WTC11 (cell line): ENCODE results near the gene POMC. TPM values are rescaled to one million over a fixed set of nuclear protein-coding genes. Genes with fewer than 3 reads are reported as not detected.

Source experiments
- ATAC-seq: fragments of 200-7000 bp; cut with Tn5 transposase; 2 replicates; pipeline ENCODE4 v1.10.0; 2021; ENCODE audit warnings: mild to moderate bottlenecking, moderate library complexity
- CTCF ChIA-PET: fragments of 300-600 bp; sonication (Branson Sonifier 250); formaldehyde crosslinking; loops from one replicate; lab custom pipeline; 2021; ENCODE audit warnings: antibody characterized with exemption; lab: Charles Lee
- POLR2A ChIA-PET: fragments of 350-600 bp; sonication (Branson Sonifier 250); formaldehyde crosslinking; loops from one replicate; lab custom pipeline; 2021; ENCODE audit warnings: antibody characterized with exemption; lab: Charles Lee
- DNase-seq: peaks from one replicate; pipeline ENCODE4 v3.0.0; 2021; ENCODE audit warnings: low spot score
- H3K27ac Mint-ChIP-seq: 2 replicates; pipeline ENCODE4 v1.8.0; 2021; ENCODE audit warnings: mixed read lengths
- H3K27me3 Mint-ChIP-seq: 2 replicates; pipeline ENCODE4 v1.8.0; 2021; ENCODE audit warnings: low read depth, mild to moderate bottlenecking, moderate library complexity, mixed read lengths
- H3K36me3 Mint-ChIP-seq: 2 replicates; pipeline ENCODE4 v1.8.0; 2021; ENCODE audit warnings: mixed read lengths
- H3K4me1 Mint-ChIP-seq: 2 replicates; pipeline ENCODE4 v1.8.0; 2022; ENCODE audit warnings: mixed read lengths
- H3K4me3 Mint-ChIP-seq: 2 replicates; pipeline ENCODE4 v1.8.0; 2021; ENCODE audit warnings: mild to moderate bottlenecking, moderate library complexity, mixed read lengths
- H3K9me3 Mint-ChIP-seq: 2 replicates; pipeline ENCODE4 v1.8.0; 2021; ENCODE audit warnings: mixed read lengths
- ATF2 ChIP-seq: sonication (generic); formaldehyde crosslinking; IDR thresholded peaks from 2 replicates; pipeline ENCODE4 v1.8.1; 2022; ENCODE audit warnings: low read depth, missing genetic modification reagents, borderline replicate concordance
- ATF3 ChIP-seq: sonication (generic); formaldehyde crosslinking; conservative IDR thresholded peaks from 2 replicates; pipeline ENCODE4 v1.8.1; 2022; ENCODE audit warnings: mild to moderate bottlenecking, missing genetic modification reagents
- CBFB ChIP-seq: sonication (generic); formaldehyde crosslinking; IDR thresholded peaks from 2 replicates; pipeline ENCODE4 v1.8.1; 2022; ENCODE audit warnings: mild to moderate bottlenecking, low read depth, missing genetic modification reagents
- ELF4 ChIP-seq: sonication (generic); formaldehyde crosslinking; IDR thresholded peaks from 2 replicates; pipeline ENCODE4 v1.8.1; 2022; ENCODE audit warnings: low read depth, mild to moderate bottlenecking, moderate library complexity, missing genetic modification reagents
- ERG ChIP-seq: fragments of 250-450 bp; sonication (Bioruptor Pico); IDR thresholded peaks from 2 replicates; pipeline ENCODE4 v1.8.0; 2021; ENCODE audit warnings: mild to moderate bottlenecking
- HMGA2 ChIP-seq: fragments of 250-450 bp; sonication (Bioruptor Pico); IDR thresholded peaks from 2 replicates; pipeline ENCODE4 v1.4.0; 2021; ENCODE audit warnings: mild to moderate bottlenecking, moderate library complexity
- MYBL2 ChIP-seq: sonication (generic); formaldehyde crosslinking; IDR thresholded peaks from 2 replicates; pipeline ENCODE4 v1.8.1; 2023; ENCODE audit warnings: mild to moderate bottlenecking, moderate library complexity, missing genetic modification reagents
- NFATC4 ChIP-seq: fragments of 250-450 bp; sonication (Bioruptor Pico); IDR thresholded peaks from 2 replicates; pipeline ENCODE4 v1.9.0; 2021; ENCODE audit warnings: mild to moderate bottlenecking
- RORB ChIP-seq: fragments of 250-450 bp; sonication (Bioruptor Pico); IDR thresholded peaks from 2 replicates; pipeline ENCODE4 v1.9.0; 2021; ENCODE audit warnings: mild to moderate bottlenecking
- SMAD4 ChIP-seq: sonication (generic); formaldehyde crosslinking; IDR thresholded peaks from 2 replicates; pipeline ENCODE4 v1.8.0; 2022; ENCODE audit warnings: mild to moderate bottlenecking, missing genetic modification reagents
- TEAD1 ChIP-seq: sonication (generic); formaldehyde crosslinking; IDR thresholded peaks from 2 replicates; pipeline ENCODE4 v1.8.0; 2022; ENCODE audit warnings: mild to moderate bottlenecking, missing genetic modification reagents
- ZNF232 ChIP-seq: sonication (generic); formaldehyde crosslinking; IDR thresholded peaks from 2 replicates; pipeline ENCODE4 v1.8.0; 2022; ENCODE audit warnings: mild to moderate bottlenecking, missing genetic modification reagents
- ZNF416 ChIP-seq: fragments of 250-450 bp; sonication (Bioruptor Pico); IDR thresholded peaks from 2 replicates; pipeline ENCODE4 v1.9.0; 2021; ENCODE audit warnings: mild to moderate bottlenecking, inconsistent platforms
- total RNA-seq: library from RNA; stranded (reverse); gene quantifications from 3 replicates; pipeline ENCODE4 v1.2.3, GENCODE V29; 2021
- TF ChIP-seq, protein P1 (sequence below): sonication (generic); formaldehyde crosslinking; IDR thresholded peaks from 2 replicates; pipeline ENCODE4 v1.8.0; 2023; ENCODE audit warnings: mild to moderate bottlenecking, missing genetic modification reagents

POMC gene
- total RNA-seq, 1 experiment from 2014 or later = 3.2 TPM

GRCh38 chr2:25194576-25195122 lies 26.3 kb upstream of the POMC start:
- ATAC-seq = no peak
- TF ChIP-seq ERG (CRISPR knock-in tag) (no peak), HMGA2 (CRISPR knock-in tag) (no peak)

GRCh38 chr2:25190536-25190935 lies 22.2 kb upstream of the POMC start:
- POLR2A ChIA-PET = no interaction called here
- H3K4me3 Mint-ChIP-seq = no peak overlapping the region
- no peak overlapping the region for H3K27ac Mint-ChIP-seq
- ATAC-seq (no peak), DNase-seq (no peak)
- no peaks in the 10 kb centered on the region for H3K9me3 Mint-ChIP-seq
- H3K36me3 Mint-ChIP-seq = no peaks in the 10 kb centered on the region
- CTCF ChIA-PET = no interaction called here
- no peaks in the 10 kb centered on the region; the same call in 1 of the 2 replicates for H3K27me3 Mint-ChIP-seq
- TF ChIP-seq ELF4 (CRISPR knock-in tag) = no peak
- no peak for TF ChIP-seq TEAD1 (CRISPR knock-in tag)
- TF ChIP-seq ATF2 = no peak
- H3K4me1 Mint-ChIP-seq = peaks cover 7% of the 10 kb centered on the region

More at GRCh38 chr2:25194576-25195122, 26.3 kb upstream of the POMC start:
- Mint-ChIP-seq H3K36me3 (no peaks in the 10 kb centered on the region), H3K4me1 (peaks cover 12% of the 10 kb centered on the region), H3K27me3 (no peaks in the 10 kb centered on the region; the same call in 1 of the 2 replicates), H3K9me3 (no peaks in the 10 kb centered on the region), H3K4me3 (no peak overlapping the region), H3K27ac (no peak overlapping the region)
- CTCF ChIA-PET = interaction anchor here (1.3 to 3.6 kb wide), 5 partner anchors 29 to 219 kb away, joined by 6 to 22 read pairs (median 11); no protein-coding TSS in a partner anchor
- no peak for DNase-seq
- POLR2A ChIA-PET = no interaction called here

DNA sequence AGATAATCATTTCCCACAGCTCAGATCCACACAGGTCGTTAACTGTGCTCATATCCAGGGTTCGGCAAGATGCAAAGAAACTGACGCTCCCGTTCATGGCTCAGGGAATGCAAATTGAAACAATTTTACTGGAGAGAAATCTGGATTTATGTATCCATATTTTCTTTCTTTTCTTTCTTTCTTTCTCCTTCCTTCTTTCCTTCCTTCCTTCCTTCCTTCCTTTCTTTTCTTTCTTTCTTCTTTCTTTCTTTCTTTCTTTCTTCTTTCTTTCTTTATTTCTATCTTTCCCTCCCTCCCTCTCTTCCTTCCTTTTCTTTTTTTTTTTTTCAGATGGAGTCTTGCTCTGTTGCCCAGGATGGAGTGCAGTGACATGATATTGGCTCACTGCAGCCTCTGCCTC lies 20.0 kb upstream of the POMC start:
- no peak for ATAC-seq
- CTCF ChIA-PET = interaction anchor here (0.7 kb wide), 1 partner anchor 767 kb away, joined by 3 read pairs; no protein-coding TSS in a partner anchor
- TF ChIP-seq SMAD4 (CRISPR knock-in tag) (no peak), ZNF232 (CRISPR knock-in tag) (no peak), ATF3 (CRISPR knock-in tag) (no peak)
- TF ChIP-seq, protein P1, sequence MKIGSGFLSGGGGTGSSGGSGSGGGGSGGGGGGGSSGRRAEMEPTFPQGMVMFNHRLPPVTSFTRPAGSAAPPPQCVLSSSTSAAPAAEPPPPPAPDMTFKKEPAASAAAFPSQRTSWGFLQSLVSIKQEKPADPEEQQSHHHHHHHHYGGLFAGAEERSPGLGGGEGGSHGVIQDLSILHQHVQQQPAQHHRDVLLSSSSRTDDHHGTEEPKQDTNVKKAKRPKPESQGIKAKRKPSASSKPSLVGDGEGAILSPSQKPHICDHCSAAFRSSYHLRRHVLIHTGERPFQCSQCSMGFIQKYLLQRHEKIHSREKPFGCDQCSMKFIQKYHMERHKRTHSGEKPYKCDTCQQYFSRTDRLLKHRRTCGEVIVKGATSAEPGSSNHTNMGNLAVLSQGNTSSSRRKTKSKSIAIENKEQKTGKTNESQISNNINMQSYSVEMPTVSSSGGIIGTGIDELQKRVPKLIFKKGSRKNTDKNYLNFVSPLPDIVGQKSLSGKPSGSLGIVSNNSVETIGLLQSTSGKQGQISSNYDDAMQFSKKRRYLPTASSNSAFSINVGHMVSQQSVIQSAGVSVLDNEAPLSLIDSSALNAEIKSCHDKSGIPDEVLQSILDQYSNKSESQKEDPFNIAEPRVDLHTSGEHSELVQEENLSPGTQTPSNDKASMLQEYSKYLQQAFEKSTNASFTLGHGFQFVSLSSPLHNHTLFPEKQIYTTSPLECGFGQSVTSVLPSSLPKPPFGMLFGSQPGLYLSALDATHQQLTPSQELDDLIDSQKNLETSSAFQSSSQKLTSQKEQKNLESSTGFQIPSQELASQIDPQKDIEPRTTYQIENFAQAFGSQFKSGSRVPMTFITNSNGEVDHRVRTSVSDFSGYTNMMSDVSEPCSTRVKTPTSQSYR (CRISPR knock-in tag) = no peak
- H3K27me3 Mint-ChIP-seq = no peaks in the 10 kb centered on the region; the same call in 1 of the 2 replicates
- POLR2A ChIA-PET = no interaction called here
- no peak overlapping the region for H3K4me3 Mint-ChIP-seq
- no peak for DNase-seq
- no peaks in the 10 kb centered on the region for H3K9me3 Mint-ChIP-seq
- H3K36me3 Mint-ChIP-seq = no peaks in the 10 kb centered on the region
- H3K4me1 Mint-ChIP-seq = peaks cover 9% of the 10 kb centered on the region
- no peak overlapping the region; the same call in 1 of the 2 replicates for H3K27ac Mint-ChIP-seq

- POLR2A ChIA-PET = no interaction called here
- no peak for DNase-seq
Measured at GRCh38 chr2:25187729-25188350, 19.5 kb upstream of the POMC start.

More at GRCh38 chr2:25187729-25188350, 19.5 kb upstream of the POMC start:
- H3K4me1 Mint-ChIP-seq = peaks cover 9% of the 10 kb centered on the region
- no peak for ATAC-seq
- peak overlapping the region; percentile 25; the same call in 1 of the 2 replicates for H3K27ac Mint-ChIP-seq
- no peaks in the 10 kb centered on the region; the same call in 1 of the 2 replicates for H3K27me3 Mint-ChIP-seq
- no peaks in the 10 kb centered on the region for H3K36me3 Mint-ChIP-seq
- TF ChIP-seq CBFB = no peak
- TF ChIP-seq ZNF416 (CRISPR knock-in tag) = no peak
- no peak for TF ChIP-seq HMGA2 (CRISPR knock-in tag)
- TF ChIP-seq NFATC4 (CRISPR knock-in tag) = no peak
- TF ChIP-seq MYBL2 = no peak
- TF ChIP-seq RORB (CRISPR knock-in tag) = no peak
- TF ChIP-seq, all 79 proteins: peak for 0
- CTCF ChIA-PET = interaction anchor here (0.6 to 0.7 kb wide), 2 partner anchors 9 to 22 kb away, joined by 3 to 4 read pairs; no protein-coding TSS in a partner anchor
- no peaks in the 10 kb centered on the region for H3K9me3 Mint-ChIP-seq
- H3K4me3 Mint-ChIP-seq = no peak overlapping the region
